NOMO-1 (cell line): Measurements from ENCODE around the gene UBQLNL.

Source experiments
- DNase-seq, 2 experiments: peaks; one replicate each; lab custom pipeline; 2025; ENCODE audit not compliant: unreplicated experiment in 2 of 2; lab: John Stamatoyannopoulos, UW

The UBQLNL gene

DNA sequence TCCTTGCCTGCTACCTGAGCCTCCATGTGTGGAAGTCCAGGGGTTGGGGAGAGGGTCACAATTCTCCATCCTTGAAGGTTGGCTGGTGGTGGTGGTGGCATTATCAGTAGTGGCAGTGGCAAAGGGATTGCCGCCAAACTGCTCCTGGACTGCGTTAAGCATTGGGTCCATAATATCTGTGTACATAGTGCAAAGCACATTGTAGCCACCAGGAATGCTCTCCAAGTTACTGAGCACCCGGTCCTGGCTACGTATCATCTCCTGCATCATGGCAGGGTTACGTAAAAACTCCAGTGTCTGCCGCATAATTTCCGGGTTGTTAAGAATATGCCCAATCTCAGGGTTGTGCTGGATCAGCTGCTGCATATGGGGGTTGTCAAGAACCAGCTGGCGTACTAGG is 7.9 kb downstream of the UBQLNL start:
- DNase-seq: no peak

DNA sequence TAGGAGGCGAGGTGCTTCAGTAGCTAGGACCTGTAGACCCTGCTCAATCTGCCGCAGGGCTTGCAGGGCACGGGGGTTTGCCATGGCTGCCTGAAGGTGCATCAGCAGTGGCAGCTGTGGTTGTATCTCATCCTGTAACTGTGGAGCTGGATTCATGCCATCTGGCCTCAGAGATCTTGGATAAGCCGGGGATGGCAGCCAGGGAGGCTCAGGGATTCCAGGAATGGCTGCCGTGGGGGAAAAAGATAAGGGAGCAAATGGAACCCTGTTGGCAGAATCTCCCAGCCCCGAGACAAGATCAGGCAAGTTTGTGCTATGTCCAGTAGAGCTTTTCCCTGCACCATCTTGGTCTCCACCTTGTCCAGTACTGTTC is 8.6 kb downstream of the UBQLNL start:
- DNase-seq: no peak

DNA sequence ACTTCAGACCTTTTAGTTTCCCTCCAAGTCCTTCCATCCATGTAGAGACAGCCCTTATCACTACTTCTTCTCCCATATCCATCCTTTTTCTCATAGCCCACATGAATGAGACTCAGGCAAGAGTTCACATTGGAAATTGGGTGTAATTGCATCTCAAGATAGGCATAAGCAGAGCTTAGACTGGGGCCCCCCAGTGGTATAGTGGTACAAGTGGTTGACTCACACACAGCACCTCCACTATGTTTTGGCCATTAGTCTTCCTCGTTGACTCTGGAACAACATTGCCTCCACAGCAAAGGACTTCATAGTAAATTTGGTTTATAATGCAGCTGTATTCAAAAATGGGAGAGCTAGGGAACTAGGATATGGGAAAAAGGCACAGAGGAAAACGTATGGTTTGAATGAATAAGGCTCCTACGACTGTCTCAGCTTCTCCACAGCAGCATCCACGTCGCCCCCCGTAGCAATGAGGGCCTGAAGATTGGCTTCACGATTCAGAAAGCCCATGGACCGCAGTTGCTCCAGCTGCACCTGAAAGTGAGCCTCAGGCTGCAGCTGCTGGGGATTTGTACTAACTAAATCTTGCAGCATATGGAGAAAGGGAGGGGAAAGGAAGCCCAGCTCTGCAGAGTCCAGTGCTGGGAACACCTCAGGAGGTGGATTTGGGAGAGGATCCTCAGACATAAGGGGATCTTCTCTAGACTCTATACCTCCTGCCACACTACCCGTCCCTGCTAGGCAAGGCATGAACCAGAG is 9.1 kb downstream of the UBQLNL start:
- DNase-seq: no peak

DNA sequence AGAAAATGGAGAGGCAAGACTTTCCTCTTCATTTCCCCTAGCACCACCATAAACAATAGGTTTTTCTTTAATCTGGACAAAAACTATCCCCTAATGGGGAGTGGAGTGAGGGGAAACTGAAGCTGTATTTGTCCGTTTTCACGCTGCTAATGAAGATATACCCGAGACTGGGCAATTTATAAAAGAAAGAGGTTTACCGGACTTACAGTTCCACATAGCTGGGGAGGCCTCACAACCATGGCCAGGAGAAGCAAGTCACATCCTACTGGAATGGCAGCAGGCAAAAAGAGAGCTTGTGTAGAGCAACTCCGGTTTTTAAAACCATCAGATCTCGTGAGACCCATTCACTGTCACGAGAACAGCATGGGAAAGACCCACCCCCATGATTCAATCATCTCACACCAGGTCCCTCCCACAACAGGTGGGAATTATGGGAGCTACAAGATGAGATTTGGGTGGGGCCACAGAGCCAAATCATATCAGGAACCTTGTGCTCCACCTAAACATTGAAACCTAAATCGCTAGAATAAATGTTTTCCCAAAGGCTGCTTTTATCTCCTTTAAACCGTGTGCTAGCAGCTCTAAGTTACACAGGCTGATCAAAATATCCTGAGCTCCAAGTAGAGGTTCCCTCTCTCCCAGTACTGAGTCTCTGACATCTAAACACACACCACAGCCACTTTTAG is 11.0 kb downstream of the UBQLNL start:
- no peak for DNase-seq

DNA sequence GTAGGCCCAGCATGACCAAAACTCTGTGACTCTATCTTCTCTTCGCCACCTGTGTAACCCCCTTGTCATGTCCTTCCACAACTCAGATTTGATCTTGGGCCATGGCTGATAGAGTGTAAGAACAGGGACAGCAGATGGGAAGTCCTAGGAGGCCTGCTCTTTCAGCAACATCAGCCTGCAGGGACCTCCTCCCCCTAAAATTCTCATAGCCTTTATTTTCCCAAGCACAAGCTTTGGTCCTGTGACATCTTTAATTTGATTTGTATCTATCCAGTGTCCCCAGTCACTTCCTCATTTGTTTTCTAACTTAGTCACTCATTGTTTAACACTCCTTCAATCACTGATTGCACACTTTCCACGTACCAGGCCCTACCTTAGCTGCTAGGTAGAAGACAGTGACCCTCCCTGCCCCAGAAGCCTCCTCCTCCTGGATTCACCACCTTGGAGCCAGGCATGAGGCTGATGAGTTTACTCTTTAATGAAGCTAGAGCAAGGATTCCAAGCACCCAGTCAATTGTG is 12.0 kb downstream of the UBQLNL start:
- DNase-seq: no peak

DNA sequence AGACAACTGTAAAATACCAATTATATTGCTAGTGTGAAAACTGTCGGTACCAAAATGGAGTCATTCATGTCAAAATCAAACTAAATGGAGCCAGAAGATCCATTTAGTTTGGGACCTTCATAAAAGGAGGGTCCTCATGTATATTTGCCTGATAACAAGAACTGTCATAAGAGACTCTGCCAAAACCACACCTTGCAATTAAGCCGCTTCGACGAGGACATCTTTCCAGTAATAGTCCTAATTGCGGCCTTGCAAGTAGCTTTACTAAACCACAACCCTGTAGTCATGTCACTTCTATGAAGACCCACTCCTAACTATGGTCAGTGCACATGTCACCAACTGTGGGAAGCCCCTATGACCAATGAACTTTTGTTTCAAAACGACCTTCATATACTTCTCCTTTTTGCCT is 16.1 kb downstream of the UBQLNL start:
- DNase-seq: no peak

DNA sequence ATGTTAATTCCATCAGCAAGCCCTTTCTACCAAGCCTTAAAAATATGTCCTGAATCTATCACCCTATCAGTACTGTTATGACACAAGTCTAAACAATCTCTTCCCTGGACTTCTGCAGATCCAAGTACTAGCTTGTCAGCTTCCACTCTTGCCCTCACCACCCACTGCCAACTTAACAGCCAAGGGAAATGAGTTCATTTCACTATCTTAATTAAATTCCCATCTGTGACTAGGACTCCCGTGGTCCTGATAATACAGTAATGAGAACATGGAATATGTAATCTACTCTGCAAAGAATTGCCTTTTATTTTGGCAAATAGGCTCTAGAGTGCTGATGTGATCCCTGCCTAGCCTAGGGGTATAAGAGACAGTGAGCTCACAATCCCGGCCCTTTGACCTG is 16.8 kb downstream of the UBQLNL start:
- no peak for DNase-seq

DNA sequence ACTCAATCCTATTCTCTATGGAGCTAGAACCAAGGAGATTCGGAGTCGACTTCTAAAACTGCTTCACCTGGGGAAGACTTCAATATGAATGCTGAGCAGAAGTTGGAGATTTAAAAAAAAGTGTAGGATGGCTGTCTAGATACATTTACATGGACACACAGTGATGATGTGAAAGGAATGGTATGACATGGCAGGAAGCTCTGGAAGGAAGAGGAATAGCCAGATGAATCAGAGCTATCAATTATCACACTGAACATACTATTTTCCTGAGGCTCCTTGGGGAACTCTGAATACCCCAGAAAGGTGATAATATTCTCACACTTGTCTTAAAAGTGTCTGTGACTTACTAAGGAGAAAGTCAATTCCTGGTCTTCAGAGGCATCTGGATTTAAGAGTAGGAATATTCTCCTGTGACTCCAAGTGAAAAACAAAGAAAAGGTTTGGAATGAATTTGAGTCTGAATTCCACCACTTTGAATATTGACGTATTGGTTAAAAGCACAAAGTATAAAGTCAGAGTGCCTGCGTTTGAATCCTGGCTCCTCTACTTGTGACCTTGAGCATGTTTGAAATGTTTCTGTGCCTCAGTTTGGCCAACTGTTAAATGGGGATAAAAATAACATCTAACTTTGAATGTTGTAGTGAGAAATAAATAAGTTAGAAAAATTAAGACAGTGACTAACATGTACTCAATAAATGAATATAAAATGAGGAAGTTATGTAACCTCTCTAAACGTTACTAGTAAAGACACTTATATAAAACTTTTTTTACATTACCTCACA is 26.7 kb downstream of the UBQLNL start:
- DNase-seq: no peak

DNA sequence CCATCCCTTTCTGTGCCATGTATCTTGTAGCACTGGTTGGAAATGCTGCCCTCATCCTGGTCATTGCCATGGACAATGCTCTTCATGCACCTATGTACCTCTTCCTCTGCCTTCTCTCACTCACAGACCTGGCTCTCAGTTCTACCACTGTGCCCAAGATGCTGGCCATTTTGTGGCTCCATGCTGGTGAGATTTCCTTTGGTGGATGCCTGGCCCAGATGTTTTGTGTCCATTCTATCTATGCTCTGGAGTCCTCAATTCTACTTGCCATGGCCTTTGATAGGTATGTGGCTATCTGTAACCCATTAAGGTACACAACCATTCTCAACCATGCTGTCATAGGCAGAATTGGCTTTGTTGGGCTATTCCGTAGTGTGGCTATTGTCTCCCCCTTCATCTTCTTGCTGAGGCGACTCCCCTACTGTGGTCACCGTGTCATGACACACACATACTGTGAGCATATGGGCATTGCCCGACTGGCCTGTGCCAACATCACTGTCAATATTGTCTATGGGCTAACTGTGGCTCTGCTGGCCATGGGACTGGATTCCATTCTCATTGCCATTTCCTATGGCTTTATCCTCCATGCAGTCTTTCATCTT is 27.6 kb downstream of the UBQLNL start:
- no peak for DNase-seq

DNA sequence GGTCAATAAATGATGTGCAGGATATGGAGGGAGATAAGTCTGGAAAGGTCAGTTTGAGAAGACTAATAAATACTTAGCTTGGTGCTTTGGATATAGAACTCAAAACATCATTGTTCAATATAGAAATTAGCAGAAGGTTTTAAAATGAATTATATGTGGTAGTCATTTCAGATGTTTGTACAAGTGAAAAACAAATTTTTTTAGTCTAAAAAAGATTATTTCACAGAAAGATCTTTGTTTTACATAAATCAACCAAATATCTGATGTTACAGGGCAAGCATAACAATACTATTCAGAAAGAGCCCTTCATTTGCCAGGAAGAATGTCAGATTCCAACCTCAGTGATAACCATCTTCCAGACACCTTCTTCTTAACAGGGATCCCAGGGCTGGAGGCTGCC is 28.1 kb downstream of the UBQLNL start, which contains the start of gene OR52D1:
TSS of gene OR52D1 (plus strand) at position 301 of the 400 bp plus-strand sequence. CDS start at position 323, 22 bp downstream.
- DNase-seq: no peak

DNA sequence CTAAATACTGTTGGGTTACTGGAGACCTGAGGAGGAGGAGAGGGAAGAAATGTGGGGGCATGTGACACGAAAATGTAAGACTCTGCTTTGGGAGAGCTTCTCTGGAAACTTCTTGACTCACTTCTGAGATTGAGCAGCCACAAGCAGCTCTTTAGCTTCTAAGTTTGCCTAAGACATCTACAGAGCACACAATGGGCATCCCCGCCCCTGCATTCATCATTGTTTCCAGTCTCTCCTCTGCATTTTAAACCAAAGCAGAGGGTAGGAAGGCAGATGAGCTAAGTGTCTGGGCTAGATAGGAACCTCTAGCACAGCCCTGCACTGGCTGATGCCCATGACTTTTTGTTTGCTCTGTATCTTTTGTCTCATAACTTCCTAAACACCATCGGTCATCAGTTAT is 30.1 kb downstream of the UBQLNL start:
- no peak for DNase-seq

DNA sequence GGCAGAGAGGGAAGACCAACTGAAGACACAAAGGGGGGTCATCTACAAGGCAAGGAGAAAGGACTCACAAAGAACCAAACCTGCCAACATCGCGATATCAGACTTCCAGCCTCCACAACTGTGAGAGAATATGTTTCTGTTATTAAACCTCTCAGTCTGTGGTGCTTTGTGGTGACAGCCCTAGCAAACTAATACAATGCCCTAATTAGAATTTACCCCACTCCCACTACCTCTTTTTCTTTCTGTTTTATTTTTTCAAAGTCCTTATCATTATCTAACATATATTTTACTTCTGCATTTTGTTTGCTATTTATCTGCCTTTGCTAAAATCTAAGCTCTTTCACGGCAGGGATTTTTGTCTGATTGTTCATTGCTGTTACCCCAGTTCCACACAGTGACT is 30.5 kb downstream of the UBQLNL start:
- no peak for DNase-seq

DNA sequence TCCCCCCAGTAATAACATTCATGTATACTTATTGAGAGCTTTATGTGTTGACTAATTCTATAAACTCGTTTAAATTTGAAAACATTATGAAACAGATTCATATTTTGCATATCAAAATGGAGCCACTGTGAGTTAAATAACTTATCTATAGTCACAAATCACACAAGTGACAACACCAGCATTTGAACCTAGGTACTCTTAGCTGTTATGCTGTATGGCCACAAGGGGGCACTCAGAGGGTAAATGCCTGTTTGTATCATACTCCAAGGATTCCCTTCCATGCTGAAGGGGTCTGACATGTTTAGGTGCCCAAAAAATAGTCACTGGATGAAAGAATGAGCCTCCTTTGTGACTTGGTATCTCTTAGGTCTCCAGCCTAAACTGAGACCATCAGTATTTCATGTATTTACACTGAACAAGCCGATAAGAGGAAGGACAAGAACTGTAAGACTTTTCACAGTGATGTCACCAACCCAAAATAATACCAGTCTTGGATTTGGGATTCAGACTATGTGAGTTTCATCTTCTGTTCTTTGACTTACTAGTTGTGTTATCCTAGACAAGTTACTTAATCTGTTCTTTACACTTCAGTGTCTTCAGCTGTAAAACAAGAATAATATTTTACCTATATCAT is 40.2 kb downstream of the UBQLNL start:
- DNase-seq: peak in 1 of 2 experiments; percentile 37

DNA sequence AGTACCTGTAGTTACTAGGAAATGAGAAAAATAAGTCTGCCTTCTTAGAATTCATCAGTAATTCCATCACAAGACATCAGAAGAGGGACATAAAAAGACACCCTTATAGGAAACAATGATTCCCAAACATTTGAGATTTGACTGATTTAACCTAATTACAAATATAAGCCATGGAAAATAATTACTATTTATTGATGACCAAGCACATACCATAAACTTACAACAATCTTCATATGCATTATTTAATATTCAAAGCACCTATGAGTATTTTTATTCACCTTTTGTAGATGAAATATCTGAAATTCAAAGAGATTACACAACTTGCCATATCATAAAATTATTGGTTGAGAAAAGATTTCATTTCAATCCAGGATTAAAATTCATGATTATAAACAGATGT is 42.6 kb downstream of the UBQLNL start:
- no peak for DNase-seq

DNA sequence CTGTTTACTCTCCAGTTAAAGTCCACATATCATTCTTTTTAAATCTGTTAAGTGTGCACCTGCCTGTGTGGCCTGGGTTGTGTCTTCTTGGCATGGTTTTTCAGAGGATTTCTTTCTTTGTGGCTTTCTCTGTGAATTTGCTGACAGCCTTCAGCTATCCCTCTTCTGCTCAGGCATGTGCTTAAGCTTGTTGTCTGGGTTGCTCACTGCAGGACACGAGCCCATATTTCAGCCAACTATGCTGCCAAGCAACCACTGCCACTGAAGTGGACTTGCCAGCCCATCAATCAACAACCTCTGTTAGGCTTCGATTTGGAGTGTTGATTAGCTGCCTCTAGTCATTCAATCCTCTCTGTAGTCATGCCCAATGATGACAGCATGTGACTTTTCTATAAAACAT is 49.0 kb downstream of the UBQLNL start:
- DNase-seq: no peak
